HG03135 (cell line): ENCODE measurements around the gene GON4L.
"Not testable (repeated sequence)": the region's sequence is repeated elsewhere in the genome, so short reads cannot be mapped to it uniquely, and the experiment has no call there.

Source experiments
- ATAC-seq: cut with Tn5 transposase; IDR thresholded peaks from one replicate; pipeline ENCODE4 v1.9.1; 2021; ENCODE audit warnings: mild to moderate bottlenecking, moderate library complexity; ENCODE audit not compliant: unreplicated experiment

Gene GON4L

GRCh38 chr1:155706139-155706538 is 150.9 kb downstream of the GON4L start:
- ATAC-seq: no peak

GRCh38 chr1:155704414-155704813 is 152.6 kb downstream of the GON4L start:
- ATAC-seq: not testable (repeated sequence)

GRCh38 chr1:155703216-155703615 is 153.8 kb downstream of the GON4L start:
- ATAC-seq: no peak

GRCh38 chr1:155701675-155702074 is 155.3 kb downstream of the GON4L start:
- ATAC-seq: not testable (repeated sequence)
